HUES48 (cell line): Measurements from ENCODE around the gene ELOVL5.

Experiments used
- H3K27ac ChIP-seq: one replicate; pipeline ENCODE4 v1.7.0; 2013; ENCODE audit warnings: low read depth, low read length, inconsistent platforms
- H3K27me3 ChIP-seq: 2 replicates; pipeline ENCODE4 v1.6.1; 2013; ENCODE audit warnings: mild to moderate bottlenecking, low read length; ENCODE audit not compliant: control insufficient read depth, insufficient read depth
- H3K36me3 ChIP-seq: 2 replicates; pipeline ENCODE4 v1.6.1; 2013; ENCODE audit warnings: low read length; ENCODE audit not compliant: control insufficient read depth, insufficient read depth
- H3K4me1 ChIP-seq: 2 replicates; pipeline ENCODE4 v1.6.1; 2013; ENCODE audit warnings: mild to moderate bottlenecking, low read length; ENCODE audit not compliant: control insufficient read depth, insufficient read depth
- H3K4me3 ChIP-seq: 2 replicates; pipeline ENCODE4 v1.5.1; 2013; ENCODE audit warnings: mild to moderate bottlenecking, low read depth, low read length
- H3K9ac ChIP-seq: 2 replicates; pipeline ENCODE4 v1.6.1; 2013; ENCODE audit warnings: mild to moderate bottlenecking, low read depth, low read length, moderate library complexity
- H3K9me3 ChIP-seq: 2 replicates; pipeline ENCODE4 v1.6.1; 2013; ENCODE audit warnings: low read length; ENCODE audit not compliant: control insufficient read depth, insufficient read depth

The ELOVL5 gene

GRCh38 chr6:53252177-53252692 is 96.5 kb downstream of the ELOVL5 start:
- no peak overlapping the region for H3K27ac ChIP-seq
- H3K36me3 ChIP-seq: no peaks in the 10 kb centered on the region

GRCh38 chr6:53251033-53251672 is 97.6 kb downstream of the ELOVL5 start:
- Histone ChIP-seq H3K9me3 (no peaks in the 10 kb centered on the region), H3K4me1 (no peaks in the 10 kb centered on the region), H3K27me3 (no peaks in the 10 kb centered on the region), H3K4me3 (no peak overlapping the region), H3K9ac (no peak overlapping the region), H3K27ac (no peak overlapping the region), H3K36me3 (no peaks in the 10 kb centered on the region)

More at GRCh38 chr6:53252177-53252692, 96.5 kb downstream of the ELOVL5 start:
- Histone ChIP-seq H3K9me3 (no peaks in the 10 kb centered on the region), H3K9ac (no peak overlapping the region), H3K27me3 (no peaks in the 10 kb centered on the region), H3K4me3 (no peak overlapping the region), H3K4me1 (no peaks in the 10 kb centered on the region)

DNA sequence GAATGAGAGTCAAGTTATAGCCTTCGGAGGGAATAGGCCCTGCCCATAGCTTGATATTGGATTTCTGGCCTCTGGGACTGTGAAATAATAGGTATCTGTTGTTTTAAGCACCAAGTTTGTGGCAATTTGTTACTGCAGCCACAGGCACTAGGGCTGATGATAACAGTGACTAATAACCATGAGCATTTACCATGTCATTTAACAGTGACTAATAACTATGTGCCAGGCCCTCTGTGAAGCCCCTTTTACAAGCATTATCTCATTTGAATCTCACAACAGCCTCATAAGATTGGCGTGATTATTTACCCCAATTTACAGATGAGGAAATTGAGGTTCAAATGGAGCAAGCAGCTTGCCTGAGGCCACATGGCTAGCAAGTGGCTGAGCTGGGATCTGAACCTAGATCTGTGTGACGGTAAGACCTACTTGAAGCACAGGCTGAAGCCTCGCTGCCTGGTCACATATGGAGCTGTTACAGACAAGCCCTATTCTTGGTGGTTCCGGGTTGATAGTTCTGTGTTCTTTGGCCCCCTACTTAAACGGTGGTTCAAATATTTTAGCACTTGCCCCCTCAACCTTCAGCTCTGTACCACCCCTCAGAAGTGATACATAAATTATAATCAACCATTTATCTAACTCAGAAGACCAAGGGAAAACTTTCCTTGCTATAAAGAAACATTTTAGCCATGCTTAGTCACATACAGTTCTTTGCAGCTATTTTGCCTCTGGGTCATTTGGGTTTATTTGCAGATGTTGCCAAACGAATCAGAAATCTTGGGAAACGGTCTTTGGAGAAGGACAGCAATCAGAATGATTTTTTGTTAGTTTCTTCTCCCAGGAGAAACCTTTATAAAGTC is 98.3 kb downstream of the ELOVL5 start:
- no peak overlapping the region for H3K4me3 ChIP-seq
- H3K9ac ChIP-seq: no peak overlapping the region
- no peaks in the 10 kb centered on the region for H3K9me3 ChIP-seq
- H3K36me3 ChIP-seq: no peaks in the 10 kb centered on the region
- H3K4me1 ChIP-seq: no peaks in the 10 kb centered on the region
- H3K27me3 ChIP-seq: no peaks in the 10 kb centered on the region
- H3K27ac ChIP-seq: no peak overlapping the region

DNA sequence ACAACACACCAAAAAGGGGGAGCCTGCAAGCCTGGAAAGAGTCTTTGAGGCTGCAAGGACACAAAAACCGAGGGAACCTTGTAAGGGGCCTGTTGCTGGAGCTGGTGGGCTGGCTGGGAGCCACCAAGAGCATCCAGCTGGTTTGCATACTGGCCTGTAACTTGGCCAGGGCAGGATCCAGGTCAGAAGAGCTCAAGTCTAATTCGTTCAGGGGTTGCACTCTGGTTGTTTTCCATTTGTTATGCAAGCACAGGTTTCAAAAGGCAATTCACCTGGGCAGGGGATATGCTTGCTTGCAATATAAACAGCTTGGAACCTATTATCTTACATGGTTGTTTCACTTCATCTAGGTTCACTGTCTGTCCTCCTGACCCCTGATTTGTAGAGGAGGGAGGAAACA is 101.8 kb downstream of the ELOVL5 start:
- Histone ChIP-seq H3K4me1 (no peaks in the 10 kb centered on the region), H3K27me3 (no peaks in the 10 kb centered on the region), H3K4me3 (no peak overlapping the region), H3K36me3 (no peaks in the 10 kb centered on the region), H3K9ac (no peak overlapping the region), H3K9me3 (no peaks in the 10 kb centered on the region), H3K27ac (no peak overlapping the region)

- H3K27ac ChIP-seq: no peak overlapping the region
- H3K4me1 ChIP-seq: no peaks in the 10 kb centered on the region
Measured at GRCh38 chr6:53244958-53245357, 103.8 kb downstream of the ELOVL5 start.

GRCh38 chr6:53244399-53244931 is 104.3 kb downstream of the ELOVL5 start:
- Histone ChIP-seq H3K27me3 (no peaks in the 10 kb centered on the region), H3K4me3 (no peak overlapping the region), H3K36me3 (no peaks in the 10 kb centered on the region), H3K9ac (no peak overlapping the region), H3K9me3 (no peaks in the 10 kb centered on the region), H3K27ac (no peak overlapping the region), H3K4me1 (no peaks in the 10 kb centered on the region)

More at GRCh38 chr6:53244958-53245357, 103.8 kb downstream of the ELOVL5 start:
- H3K36me3 ChIP-seq: no peaks in the 10 kb centered on the region
- H3K9me3 ChIP-seq: no peaks in the 10 kb centered on the region
- no peak overlapping the region for H3K9ac ChIP-seq
- H3K27me3 ChIP-seq: no peaks in the 10 kb centered on the region
- no peak overlapping the region for H3K4me3 ChIP-seq

GRCh38 chr6:53241938-53242337 is 106.8 kb downstream of the ELOVL5 start:
- Histone ChIP-seq H3K27me3 (no peaks in the 10 kb centered on the region), H3K4me1 (no peaks in the 10 kb centered on the region), H3K9me3 (no peaks in the 10 kb centered on the region), H3K4me3 (no peak overlapping the region), H3K9ac (no peak overlapping the region), H3K36me3 (no peaks in the 10 kb centered on the region), H3K27ac (no peak overlapping the region)

- Histone ChIP-seq H3K27ac (no peak overlapping the region), H3K4me3 (no peak overlapping the region), H3K9ac (no peak overlapping the region), H3K27me3 (no peaks in the 10 kb centered on the region), H3K4me1 (no peaks in the 10 kb centered on the region), H3K9me3 (no peaks in the 10 kb centered on the region), H3K36me3 (no peaks in the 10 kb centered on the region)
Measured at GRCh38 chr6:53240761-53241160, 108.0 kb downstream of the ELOVL5 start.

DNA sequence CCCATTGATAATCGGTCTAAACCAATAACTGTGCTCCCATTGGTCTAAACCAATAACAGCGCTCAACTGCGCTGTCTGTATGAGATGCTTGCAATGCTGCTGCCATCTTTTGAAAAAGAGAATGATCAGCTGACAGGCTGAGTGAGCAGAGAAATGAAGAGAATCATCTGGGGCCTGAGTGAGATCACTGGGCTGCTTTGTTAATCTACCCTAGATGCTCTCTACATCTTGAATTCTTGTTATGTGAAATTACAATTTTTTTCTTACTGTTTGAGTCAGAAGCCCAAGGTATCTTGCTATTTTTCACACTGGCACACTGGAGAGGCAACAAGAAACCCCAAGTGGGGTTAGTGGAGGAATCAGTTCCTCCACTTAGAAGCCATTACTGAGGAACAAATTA is 108.6 kb downstream of the ELOVL5 start:
- Histone ChIP-seq H3K4me3 (no peak overlapping the region), H3K9me3 (no peaks in the 10 kb centered on the region), H3K4me1 (no peaks in the 10 kb centered on the region), H3K9ac (no peak overlapping the region), H3K27me3 (no peaks in the 10 kb centered on the region), H3K36me3 (no peaks in the 10 kb centered on the region), H3K27ac (no peak overlapping the region)

DNA sequence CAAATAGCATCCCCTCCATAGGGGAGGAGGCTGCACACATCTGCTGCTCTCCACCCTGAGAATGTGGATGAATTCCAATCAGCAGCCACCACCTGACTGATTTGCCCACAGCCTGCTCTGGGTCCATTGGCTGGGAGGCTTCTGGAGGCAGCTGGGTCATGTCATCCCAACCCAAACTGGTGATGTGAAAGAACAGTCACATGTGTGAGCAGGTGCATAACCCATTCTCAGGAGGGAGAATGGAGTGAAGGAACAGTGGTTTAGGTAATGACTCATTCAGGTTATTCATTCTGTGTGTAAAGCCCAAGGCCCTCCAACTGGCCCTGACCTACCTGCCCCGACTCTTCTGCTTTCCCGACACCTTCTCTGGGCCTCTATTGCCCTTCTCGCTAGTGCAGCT is 109.2 kb downstream of the ELOVL5 start:
- no peaks in the 10 kb centered on the region for H3K9me3 ChIP-seq
- H3K36me3 ChIP-seq: no peaks in the 10 kb centered on the region
- no peaks in the 10 kb centered on the region for H3K4me1 ChIP-seq
- no peak overlapping the region for H3K9ac ChIP-seq
- no peak overlapping the region for H3K27ac ChIP-seq
- no peak overlapping the region for H3K4me3 ChIP-seq
- H3K27me3 ChIP-seq: no peaks in the 10 kb centered on the region

DNA sequence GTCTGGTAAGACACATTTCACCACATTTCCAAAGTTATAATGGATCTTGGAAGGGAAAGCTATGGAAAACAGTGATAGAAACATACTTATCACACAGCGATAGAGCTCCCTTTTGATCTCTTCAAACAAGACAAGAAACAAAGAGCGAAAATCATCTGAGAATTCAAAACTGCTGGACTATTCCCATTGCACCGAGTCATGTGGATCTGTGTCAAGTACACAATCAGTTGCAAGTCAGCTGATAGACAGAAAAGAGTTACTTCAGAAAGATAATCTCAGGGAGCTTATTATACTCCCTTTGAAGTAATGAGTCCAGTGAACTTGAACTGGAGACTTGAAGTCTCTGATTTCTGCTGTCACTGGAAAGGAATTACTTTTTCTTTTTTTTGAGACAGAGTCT is 110.4 kb downstream of the ELOVL5 start:
- H3K9me3 ChIP-seq: no peaks in the 10 kb centered on the region
- no peaks in the 10 kb centered on the region for H3K4me1 ChIP-seq
- no peaks in the 10 kb centered on the region for H3K36me3 ChIP-seq
- H3K27me3 ChIP-seq: no peaks in the 10 kb centered on the region
- no peak overlapping the region for H3K4me3 ChIP-seq
- no peak overlapping the region for H3K9ac ChIP-seq
- H3K27ac ChIP-seq: no peak overlapping the region
